GM12878 (cell line): Measurements from ENCODE around the gene SCGN. TPM values are rescaled to one million over a fixed set of nuclear protein-coding genes. Genes with fewer than 3 reads are reported as not detected.

Experiments
- ATAC-seq: fragments of 200-7000 bp; cut with Tn5 transposase; 3 replicates; pipeline ENCODE4 v1.9.1; 2020; ENCODE audit warnings: mild to moderate bottlenecking, moderate library complexity
- BruUV-seq: library from RNA; stranded (reverse); fragments of 400-500 nt; replicated peaks from 2 replicates; lab custom pipeline; 2021; lab: Mats Ljungman, UMichigan
- CTCF ChIA-PET: fragments of 300-600 bp; sonication (Branson Sonifier 250); formaldehyde crosslinking; extraction: SDS; loops from one replicate; lab custom pipeline; 2021; ENCODE audit warnings: inconsistent platforms; lab: Yijun Ruan, JAX
- POLR2A ChIA-PET: fragments of 350-600 bp; formaldehyde crosslinking; extraction: SDS; loops from one replicate; lab custom pipeline; 2021; ENCODE audit warnings: inconsistent platforms; lab: Charles Lee
- RAD21 ChIA-PET: fragments of 300-600 bp; sonication (Branson Sonifier 250); formaldehyde crosslinking; loops from one replicate; lab custom pipeline; 2023; ENCODE audit warnings: antibody characterized with exemption; ENCODE audit not compliant: unreplicated experiment; lab: Charles Lee
- SMC1A ChIA-PET: fragments of 300-600 bp; sonication (Branson Sonifier 250); formaldehyde crosslinking; loops from one replicate; lab custom pipeline; 2023; ENCODE audit not compliant: unreplicated experiment, uncharacterized antibody; lab: Charles Lee
- DNase-seq: peaks from one replicate; pipeline ENCODE4 v3.0.0-alpha.2; 2011; ENCODE audit warnings: low read depth, low spot score
- FAIRE-seq: peaks from 3 replicates; lab custom pipeline; 2011; peaks lifted over from hg19 to GRCh38; lab: Jason Lieb, UNC
- H2AFZ ChIP-seq: 2 replicates; pipeline ENCODE4 v1.6.0; 2011; ENCODE audit warnings: low read depth, low read length, control low read depth; ENCODE audit not compliant: control insufficient read depth
- H3K27ac ChIP-seq: 2 replicates; pipeline ENCODE4 v1.5.1; 2011; ENCODE audit warnings: control low read depth; ENCODE audit not compliant: control insufficient read depth, insufficient read depth
- H3K27me3 ChIP-seq, 2 experiments: replicated peaks in 1 of 2; 2 replicates each; pipeline versions ENCODE4 v1.6.0 to v1.6.1; 2011; ENCODE audit warnings: low read length in 1 of 2; ENCODE audit not compliant: control insufficient read depth in 2 of 2, insufficient read depth in 2 of 2
- H3K36me3 ChIP-seq, 2 experiments: 2 replicates each; pipeline ENCODE4 v1.5.1; 2011; ENCODE audit warnings: low read length in 1 of 2; ENCODE audit not compliant: control insufficient read depth in 2 of 2, insufficient read depth in 2 of 2
- H3K4me1 ChIP-seq: 2 replicates; pipeline ENCODE4 v1.6.1; 2011; ENCODE audit warnings: mild to moderate bottlenecking, low read length, moderate library complexity, mixed read lengths; ENCODE audit not compliant: control insufficient read depth, insufficient read depth
- H3K4me2 ChIP-seq: 2 replicates; pipeline ENCODE4 v1.6.0; 2011; ENCODE audit warnings: control low read depth; ENCODE audit not compliant: control insufficient read depth, insufficient read depth
- H3K4me3 ChIP-seq: fragments of 200-600 bp; sonication (generic); 2 replicates; pipeline ENCODE4 v1.5.1; 2016
- H3K79me2 ChIP-seq: 2 replicates; pipeline ENCODE4 v1.6.0; 2011; ENCODE audit warnings: low read length; ENCODE audit not compliant: control insufficient read depth, insufficient read depth
- H3K9ac ChIP-seq: 2 replicates; pipeline ENCODE4 v1.8.0; 2011; ENCODE audit warnings: low read length, control low read depth, mixed read lengths; ENCODE audit not compliant: control insufficient read depth, insufficient read depth
- H3K9me3 ChIP-seq: replicated peaks from 3 replicates; pipeline ENCODE4 v1.5.1; 2011; ENCODE audit warnings: mild to moderate bottlenecking, low read length; ENCODE audit not compliant: control insufficient read depth, insufficient read depth
- H4K20me1 ChIP-seq: 2 replicates; pipeline ENCODE4 v1.6.0; 2011; ENCODE audit not compliant: control insufficient read depth, insufficient read depth
- ATF2 ChIP-seq: IDR thresholded peaks from 2 replicates; pipeline ENCODE4 v1.6.1; 2012; ENCODE audit warnings: low read length, inconsistent platforms
- BMI1 ChIP-seq: fragments of 450-650 bp; IDR thresholded peaks from 2 replicates; pipeline ENCODE4 v1.6.1; 2016; ENCODE audit warnings: mild to moderate bottlenecking, moderate library complexity, borderline replicate concordance
- CREB1 ChIP-seq: IDR thresholded peaks from 2 replicates; pipeline ENCODE4 v1.6.1; 2012; ENCODE audit warnings: low read depth, mild to moderate bottlenecking, inconsistent platforms
- CTCF ChIP-seq, 3 experiments: IDR thresholded peaks in 2 of 3; conservative IDR thresholded peaks in 1 of 3; 2 replicates each; pipeline ENCODE4 v1.5.1; 2011; ENCODE audit warnings: low read depth in 3 of 3, low read length in 3 of 3, mild to moderate bottlenecking in 3 of 3, control low read depth in 2 of 3, moderate library complexity in 2 of 3, inconsistent platforms in 1 of 3, mixed read lengths in 1 of 3; ENCODE audit not compliant: control insufficient read depth in 2 of 3, insufficient read depth in 1 of 3; ENCODE audit errors: extremely low read depth in 1 of 3
- GATAD2B ChIP-seq: fragments of 450-650 bp; conservative IDR thresholded peaks from 2 replicates; pipeline ENCODE4 v1.6.1; 2017; ENCODE audit warnings: low read depth, mild to moderate bottlenecking, moderate library complexity
- HDAC6 ChIP-seq: fragments of 200-600 bp; sonication (generic); IDR thresholded peaks from one replicate; pipeline ENCODE4 v1.8.0; 2017; ENCODE audit warnings: antibody characterized with exemption; ENCODE audit not compliant: unreplicated experiment
- KDM1A ChIP-seq: fragments of 200-600 bp; sonication (generic); IDR thresholded peaks from 2 replicates; pipeline ENCODE4 v1.6.1; 2016; ENCODE audit warnings: borderline replicate concordance
- NBN ChIP-seq: fragments of 450-650 bp; IDR thresholded peaks from 2 replicates; pipeline ENCODE4 v1.6.1; 2016
- SIX5 ChIP-seq: IDR thresholded peaks from 2 replicates; pipeline ENCODE4 v1.6.1; 2011; ENCODE audit warnings: mild to moderate bottlenecking, low read depth, low read length, moderate library complexity; ENCODE audit not compliant: severe bottlenecking
- SKIL ChIP-seq: fragments of 450-650 bp; IDR thresholded peaks from 2 replicates; pipeline ENCODE4 v1.6.1; 2017; ENCODE audit warnings: mild to moderate bottlenecking, low read depth, inconsistent platforms; ENCODE audit not compliant: poor library complexity, severe bottlenecking
- SREBF1 ChIP-seq: IDR thresholded peaks from 2 replicates; pipeline ENCODE4 v1.6.1; 2012; ENCODE audit warnings: mild to moderate bottlenecking, low read length
- USF2 ChIP-seq: IDR thresholded peaks from 2 replicates; pipeline ENCODE4 v1.6.1; 2011; ENCODE audit warnings: low read depth, low read length, improper control_type of control experiment, borderline replicate concordance
- ZNF274 ChIP-seq: IDR thresholded peaks from one replicate; pipeline ENCODE4 v1.8.0; 2011; ENCODE audit not compliant: insufficient read length, insufficient read depth
- ZNF592 ChIP-seq: fragments of 450-650 bp; IDR thresholded peaks from 2 replicates; pipeline ENCODE4 v1.6.1; 2017; ENCODE audit warnings: mild to moderate bottlenecking, moderate library complexity
- WGBS: methylation state at CpG from one replicate; pipeline ENCODE4 v1.1.6; 2016; ENCODE audit warnings: low lambda C conversion rate; ENCODE audit not compliant: insufficient replicate concordance, insufficient coverage; ENCODE audit errors: missing lambda C conversion rate; 5-methylcytosine and 5-hydroxymethylcytosine counted together
- in situ Hi-C: fragments of 300-500 bp; cut with MboI; formaldehyde crosslinking; loops from 9 replicates; pipeline ENCODE4 v1.14.3; 2018; ENCODE audit warnings: mixed read lengths
- intact Hi-C: fragments of 100-400 bp; cut with micrococcal nuclease; formaldehyde crosslinking; loops from one replicate; pipeline ENCODE4 v1.14.2; 2022; ENCODE audit not compliant: unreplicated experiment
- polyA plus RNA-seq, 11 experiments: library from polyadenylated mRNA; depleted of rRNA in 4 of 11; unstranded in 6 of 11; stranded (reverse) in 5 of 11; fragments of >200 nt; fragmentation: Nextera tagmentation in 4 of 11; fragmentation: Illumina TruSeq in 1 of 11; extraction: Ambion mirVana in 4 of 11; extraction: Trizol in 1 of 11; gene quantifications; 1 replicate in 1 of 11; 2 replicates in 10 of 11; pipeline versions ENCODE4 v1.2.1 to v1.2.3, GENCODE V29; 2011 to 2016; ENCODE audit warnings: inconsistent platforms in 2 of 11, missing spikeins in 2 of 11, low read depth in 1 of 11
- total RNA-seq, 4 experiments: library from RNA; depleted of rRNA in 3 of 4; stranded (reverse); fragments of >200 nt in 3 of 4; fragmentation: Illumina TruSeq in 1 of 4; extraction: Trizol in 1 of 4; gene quantifications; 2 replicates each; pipeline versions ENCODE4 v1.2.1 to v1.2.3, GENCODE V29; 2013 to 2021

Gene SCGN
- total and polyA plus RNA-seq, 10 of the 15 experiments (the other 5 are each of a cell fraction or from before 2014, with no cell fraction given) = not detected

- 23% methylated on average over 5 of the region's 5 CpGs for WGBS
- in situ Hi-C loops (no loop called here), intact Hi-C loops (no loop called here)
- H3K36me3 ChIP-seq = no peaks in the 10 kb centered on the region
- ATAC-seq (no peak), DNase-seq (no peak), FAIRE-seq (no peak)
- no peaks in the 10 kb centered on the region for H3K79me2 ChIP-seq
- H3K9ac ChIP-seq = no peak overlapping the region
- H4K20me1 ChIP-seq = no peaks in the 10 kb centered on the region
- ChIA-PET POLR2A (no interaction called here), CTCF (no interaction called here), RAD21 (no interaction called here), SMC1A (interaction anchor here (1.6 kb wide), 1 partner anchor 16 kb away, joined by 3 read pairs; no protein-coding TSS in a partner anchor)
- H3K27ac ChIP-seq = no peak overlapping the region
- no peak overlapping the region for H3K4me3 ChIP-seq
- no peak overlapping the region for H2AFZ ChIP-seq
- H3K9me3 ChIP-seq = no peaks in the 10 kb centered on the region
- H3K4me1 ChIP-seq = no peaks in the 10 kb centered on the region
- peaks cover 0 to 5% of the 10 kb centered on the region in 2 experiments; a peak in 3 of 4 replicates for H3K27me3 ChIP-seq
- no peak overlapping the region for H3K4me2 ChIP-seq
- BruUV-seq = no TSS peak
- TF ChIP-seq SREBF1 = no peak
- TF ChIP-seq GATAD2B = no peak
- no peak for TF ChIP-seq KDM1A
- TF ChIP-seq SKIL = no peak
- no peak for TF ChIP-seq ATF2
- no peak for TF ChIP-seq BMI1
- TF ChIP-seq NBN = no peak
- TF ChIP-seq ZNF274 = no peak
- TF ChIP-seq CREB1 = no peak
- no peak for TF ChIP-seq SIX5
- TF ChIP-seq HDAC6 = no peak
- TF ChIP-seq CTCF (IDR thresholded peaks at IDR 0.05 in 2 of 3, conservative IDR thresholded peaks at IDR 0.05 in 1 of 3; ENCODE audit: control insufficient read depth in 2 of 3, extremely low read depth in 1 of 3, insufficient read depth in 1 of 3, low read depth in 3 of 3, low read length in 3 of 3) = no peak
- TF ChIP-seq USF2 = no peak
- TF ChIP-seq ZNF592 = no peak
These were observed 11.6 kb upstream of the SCGN start for GRCh38 chr6:25640446-25640845.
